Endothelial cell of umbilical vein (primary cell): Measurements from ENCODE around the gene STK32A. TPM values are rescaled to one million over a fixed set of nuclear protein-coding genes. Genes with fewer than 3 reads are reported as not detected.

ENCODE experiments used
- BruUV-seq: library from RNA; stranded (reverse); fragments of 400-500 nt; replicated peaks from 2 replicates; lab custom pipeline; 2021; lab: Mats Ljungman, UMichigan
- CTCF ChIA-PET: fragments of 300-600, 350-600 bp; sonication (Branson Sonifier 250); formaldehyde crosslinking; loops from one replicate; lab custom pipeline; 2021; ENCODE audit warnings: antibody characterized with exemption, inconsistent platforms; lab: Charles Lee
- POLR2A ChIA-PET: fragments of 300-600, 350-600 bp; sonication (Branson Sonifier 250); formaldehyde crosslinking; loops from one replicate; lab custom pipeline; 2021; ENCODE audit warnings: antibody characterized with exemption, inconsistent platforms; lab: Charles Lee
- DNase-seq: peaks from one replicate; pipeline ENCODE4 v3.0.0-alpha.2; 2011; ENCODE audit warnings: low read depth, low spot score
- FAIRE-seq: peaks from 2 replicates; lab custom pipeline; 2011; peaks lifted over from hg19 to GRCh38; lab: Jason Lieb, UNC
- H2AFZ ChIP-seq: 2 replicates; pipeline ENCODE4 v1.6.0; 2012; ENCODE audit warnings: low read depth, low read length, control low read depth, inconsistent platforms
- H3K27ac ChIP-seq: 2 replicates; pipeline ENCODE4 v1.5.1; 2011; ENCODE audit warnings: low read depth, mild to moderate bottlenecking, control low read depth, low read length, moderate library complexity; ENCODE audit not compliant: insufficient read depth
- H3K27me3 ChIP-seq, 2 experiments: 2 replicates each; pipeline versions ENCODE4 v1.6.0 to v1.6.1; 2011; ENCODE audit warnings: low read length in 2 of 2, mixed read lengths in 1 of 2; ENCODE audit not compliant: control insufficient read depth in 2 of 2, insufficient read depth in 2 of 2
- H3K36me3 ChIP-seq, 2 experiments: 2 replicates in 1 of 2; 3 replicates in 1 of 2; pipeline ENCODE4 v1.5.1; 2011; ENCODE audit warnings: low read length in 2 of 2, mild to moderate bottlenecking in 1 of 2, moderate library complexity in 1 of 2; ENCODE audit not compliant: control insufficient read depth in 2 of 2, insufficient read depth in 2 of 2; ENCODE audit errors: extremely low read depth in 1 of 2
- H3K4me1 ChIP-seq: 3 replicates; pipeline ENCODE4 v1.5.1; 2011; ENCODE audit warnings: mild to moderate bottlenecking, low read length; ENCODE audit not compliant: control insufficient read depth, insufficient read depth; ENCODE audit errors: extremely low read depth
- H3K4me2 ChIP-seq: 2 replicates; pipeline ENCODE4 v1.6.1; 2011; ENCODE audit warnings: low read length, control low read depth, mixed read lengths; ENCODE audit not compliant: insufficient read depth
- H3K4me3 ChIP-seq, 3 experiments: fragments of 200-600 bp in 1 of 3; sonication (generic), shearing (Covaris generic) in 1 of 3; replicated peaks in 1 of 3; 2 replicates each; pipeline ENCODE4 v1.5.1; 2011 to 2016; ENCODE audit warnings: control low read depth in 3 of 3, low read length in 3 of 3, mild to moderate bottlenecking in 2 of 3, inconsistent platforms in 1 of 3, low read depth in 1 of 3, moderate library complexity in 1 of 3; ENCODE audit not compliant: insufficient read depth in 1 of 3
- H3K79me2 ChIP-seq: 2 replicates; pipeline ENCODE4 v1.6.0; 2012; ENCODE audit warnings: low read length, inconsistent platforms; ENCODE audit not compliant: control insufficient read depth, insufficient read depth
- H3K9ac ChIP-seq: replicated peaks from 2 replicates; pipeline ENCODE3; 2011; ENCODE audit warnings: low read length, control low read depth; ENCODE audit not compliant: insufficient read depth; ENCODE audit errors: extremely low read depth
- H3K9me1 ChIP-seq: replicated peaks from 3 replicates; pipeline ENCODE4 v1.6.0; 2011; ENCODE audit warnings: mild to moderate bottlenecking, low read length; ENCODE audit not compliant: control insufficient read depth, insufficient read depth; ENCODE audit errors: extremely low read depth
- H3K9me3 ChIP-seq: replicated peaks from 2 replicates; pipeline ENCODE4 v1.5.1; 2012; ENCODE audit warnings: low read length, inconsistent platforms; ENCODE audit not compliant: control insufficient read depth, insufficient read depth
- H4K20me1 ChIP-seq: replicated peaks from 2 replicates; pipeline ENCODE3; 2011; ENCODE audit warnings: mild to moderate bottlenecking, low read length; ENCODE audit not compliant: control insufficient read depth, insufficient read depth; ENCODE audit errors: extremely low read depth
- CTCF ChIP-seq, 2 donors: IDR thresholded peaks; 1 replicate in 1 of 2; 2 replicates in 1 of 2; pipeline ENCODE4 v1.5.1; 2011; ENCODE audit warnings: low read length in 2 of 2, mild to moderate bottlenecking in 2 of 2, moderate library complexity in 2 of 2, control low read depth in 1 of 2, inconsistent platforms in 1 of 2, low read depth in 1 of 2; ENCODE audit not compliant: insufficient read depth in 1 of 2; ENCODE audit errors: extremely low read depth in 1 of 2
- EZH2 ChIP-seq: IDR thresholded peaks from 2 replicates; pipeline ENCODE4 v1.6.1; 2012; ENCODE audit warnings: borderline replicate concordance, low read depth, mild to moderate bottlenecking, moderate library complexity, low read length, inconsistent platforms; ENCODE audit not compliant: severe bottlenecking
- FOS ChIP-seq: IDR thresholded peaks from 2 replicates; pipeline ENCODE4 v1.6.1; 2011; ENCODE audit warnings: mild to moderate bottlenecking, low read length, moderate library complexity, borderline replicate concordance; ENCODE audit not compliant: insufficient read depth
- GATA2 ChIP-seq: IDR thresholded peaks from 2 replicates; pipeline ENCODE4 v1.7.0; 2011; ENCODE audit warnings: low read depth, mild to moderate bottlenecking, moderate library complexity, mixed read lengths, low read length; ENCODE audit not compliant: insufficient read length, insufficient read depth
- JUN ChIP-seq: IDR thresholded peaks from 2 replicates; pipeline ENCODE4 v1.6.1; 2011; ENCODE audit warnings: borderline replicate concordance, low read depth; ENCODE audit not compliant: insufficient read length, insufficient read depth
- MYC ChIP-seq: IDR thresholded peaks from one replicate; pipeline ENCODE4 v1.6.1; 2011; ENCODE audit warnings: mild to moderate bottlenecking, low read depth, low read length
- POLR2AphosphoS5 ChIP-seq: IDR thresholded peaks from 2 replicates; pipeline ENCODE4 v1.6.1; 2012; ENCODE audit warnings: low read depth, mild to moderate bottlenecking, control low read depth, low read length, moderate library complexity; ENCODE audit not compliant: insufficient read depth
- dilution Hi-C: fragments of 300-500 bp; cut with MboI; formaldehyde crosslinking; loops from one replicate; pipeline ENCODE4 v1.15.0; 2019; ENCODE audit warnings: low sequenced_read_pairs; ENCODE audit not compliant: extremely low pct_ligation_motif_present
- intact Hi-C: fragments of 100-400 bp; cut with micrococcal nuclease; formaldehyde crosslinking; loops from one replicate; pipeline ENCODE4 v1.10.0; 2022
- polyA plus RNA-seq, 4 experiments: library from polyadenylated mRNA; depleted of rRNA in 3 of 4; stranded (reverse) in 3 of 4; unstranded in 1 of 4; fragments of >200 nt; gene quantifications; 2 replicates each; pipeline versions ENCODE4 v1.2.1 to v1.2.3, GENCODE V29; 2011 to 2012; ENCODE audit warnings: missing spikeins in 1 of 4
- total RNA-seq: library from RNA; stranded (reverse); gene quantifications from 2 replicates; pipeline ENCODE4 v1.2.3, GENCODE V29; 2021
- TF ChIP-seq, protein P1 (sequence below): IDR thresholded peaks from 2 replicates; pipeline ENCODE4 v1.6.1; 2011; ENCODE audit not compliant: insufficient read depth, insufficient read length

Gene STK32A
- total and polyA plus RNA-seq, 2 donors (not counting 3 experiments of a cell fraction or from before 2014, with no cell fraction given), result not detected

GRCh38 chr5:147403651-147404640 lies 169.1 kb downstream of the STK32A start:
- ChIA-PET CTCF (interaction anchor here (0.6 to 3.1 kb wide), 12 partner anchors 12 to 306 kb away, joined by 3 to 30 read pairs (median 4); no protein-coding TSS in a partner anchor), POLR2A (interaction anchor here (0.6 kb wide), 1 partner anchor 145 kb away, joined by 3 read pairs; no protein-coding TSS in a partner anchor)
- H3K27me3 ChIP-seq, result no peaks in the 10 kb centered on the region
- H3K4me2 ChIP-seq, result peak overlapping the region; percentile 43
- intact Hi-C loops (loop anchor here (1.0 kb wide), 7 partner anchors 13 to 155 kb away; partner anchors contain the start of gene DPYSL3), dilution Hi-C loops (no loop called here)
- peaks cover 6 to 17% of the 10 kb centered on the region in 2 experiments for H3K36me3 ChIP-seq
- FAIRE-seq (peak; percentile 98), DNase-seq (peak; percentile 96)
- peak overlapping the region; percentile 12 for H2AFZ ChIP-seq
- H4K20me1 ChIP-seq, result no peaks in the 10 kb centered on the region
- no peaks in the 10 kb centered on the region for H3K79me2 ChIP-seq
- H3K4me3 ChIP-seq, result no peak overlapping the region
- H3K4me1 ChIP-seq, result peaks cover 25% of the 10 kb centered on the region
- no peaks in the 10 kb centered on the region for H3K9me1 ChIP-seq
- H3K9me3 ChIP-seq, result no peaks in the 10 kb centered on the region
- TSS peak; percentile 63 for BruUV-seq
- H3K9ac ChIP-seq, result peak overlapping the region; percentile 76
- H3K27ac ChIP-seq, result peak overlapping the region; percentile 95
- TF ChIP-seq, protein P1, sequence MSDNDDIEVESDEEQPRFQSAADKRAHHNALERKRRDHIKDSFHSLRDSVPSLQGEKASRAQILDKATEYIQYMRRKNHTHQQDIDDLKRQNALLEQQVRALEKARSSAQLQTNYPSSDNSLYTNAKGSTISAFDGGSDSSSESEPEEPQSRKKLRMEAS, result peak; percentile 77
- TF ChIP-seq CTCF (IDR thresholded peaks at IDR 0.05; ENCODE audit: extremely low read depth in 1 of 2, insufficient read depth in 1 of 2, low read depth in 1 of 2, low read length in 2 of 2) (no peak), POLR2AphosphoS5 (peak; percentile 58), FOS (peak; percentile 95), MYC (peak; percentile 77), EZH2 (no peak), JUN (peak; percentile 74), GATA2 (no peak)
